ES-I3 (cell line): ENCODE results near the gene KCNN1.
"Not testable (repeated sequence)": the region's sequence is repeated elsewhere in the genome, so short reads cannot be mapped to it uniquely, and the experiment has no call there.

Source experiments
- H3K36me3 ChIP-seq: 2 replicates; pipeline ENCODE4 v1.6.1; 2013; ENCODE audit warnings: mild to moderate bottlenecking, low read length, control low read depth, moderate library complexity; ENCODE audit not compliant: insufficient read depth
- H3K4me1 ChIP-seq: 2 replicates; pipeline ENCODE4 v1.6.1; 2013; ENCODE audit warnings: mild to moderate bottlenecking, control low read depth, low read length; ENCODE audit not compliant: insufficient read depth
- H3K9ac ChIP-seq: 2 replicates; pipeline ENCODE4 v1.6.1; 2013; ENCODE audit warnings: low read depth, mild to moderate bottlenecking, low read length, moderate library complexity
- H3K9me3 ChIP-seq: 2 replicates; pipeline ENCODE4 v1.6.1; 2013; ENCODE audit warnings: mild to moderate bottlenecking, low read length, moderate library complexity; ENCODE audit not compliant: control insufficient read depth, insufficient read depth

KCNN1 gene

DNA sequence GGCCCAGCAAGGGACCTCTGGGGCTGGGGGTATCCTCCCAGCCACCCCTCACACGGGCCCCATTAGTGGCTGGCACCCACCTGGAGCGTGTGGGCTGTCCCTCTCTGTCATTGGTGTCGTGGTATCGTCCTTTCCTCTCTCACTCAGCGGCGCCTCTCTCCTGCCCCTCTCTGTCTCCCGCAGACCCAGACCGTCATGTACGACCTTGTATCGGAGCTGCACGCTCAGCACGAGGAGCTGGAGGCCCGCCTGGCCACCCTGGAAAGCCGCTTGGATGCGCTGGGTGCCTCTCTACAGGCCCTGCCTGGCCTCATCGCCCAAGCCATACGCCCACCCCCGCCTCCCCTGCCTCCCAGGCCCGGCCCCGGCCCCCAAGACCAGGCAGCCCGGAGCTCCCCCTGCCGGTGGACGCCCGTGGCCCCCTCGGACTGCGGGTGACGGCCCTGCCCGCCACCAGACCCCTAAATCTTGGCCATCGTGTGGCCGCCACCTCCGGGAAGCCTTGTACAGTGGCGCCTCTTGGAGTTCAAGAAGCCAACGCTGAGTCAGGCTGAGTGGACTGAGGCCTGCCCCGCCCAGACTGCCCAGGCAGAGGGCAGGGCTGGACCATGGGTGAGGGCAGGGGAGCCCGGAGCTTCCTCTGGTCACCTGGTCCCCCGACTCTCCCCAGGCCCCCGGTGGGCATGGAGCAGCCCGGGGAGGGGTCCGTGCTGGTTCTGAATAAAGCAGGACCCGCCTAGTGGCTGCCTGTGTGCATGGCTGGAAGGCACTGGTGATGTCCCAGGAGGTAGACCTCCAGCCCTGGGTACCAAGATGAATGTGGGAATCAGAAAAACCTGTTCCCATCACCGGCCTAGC, 31.3 kb downstream of the KCNN1 start:
- no peaks in the 10 kb centered on the region for H3K36me3 ChIP-seq
- H3K4me1 ChIP-seq: no peaks in the 10 kb centered on the region
- no peaks in the 10 kb centered on the region for H3K9me3 ChIP-seq
- H3K9ac ChIP-seq: no peak overlapping the region

- no peak overlapping the region for H3K9ac ChIP-seq
- no peaks in the 10 kb centered on the region for H3K4me1 ChIP-seq
- no peaks in the 10 kb centered on the region for H3K36me3 ChIP-seq
- H3K9me3 ChIP-seq: no peaks in the 10 kb centered on the region
These were observed 31.9 kb downstream of the KCNN1 start for GRCh38 chr19:17998827-17999150.

DNA sequence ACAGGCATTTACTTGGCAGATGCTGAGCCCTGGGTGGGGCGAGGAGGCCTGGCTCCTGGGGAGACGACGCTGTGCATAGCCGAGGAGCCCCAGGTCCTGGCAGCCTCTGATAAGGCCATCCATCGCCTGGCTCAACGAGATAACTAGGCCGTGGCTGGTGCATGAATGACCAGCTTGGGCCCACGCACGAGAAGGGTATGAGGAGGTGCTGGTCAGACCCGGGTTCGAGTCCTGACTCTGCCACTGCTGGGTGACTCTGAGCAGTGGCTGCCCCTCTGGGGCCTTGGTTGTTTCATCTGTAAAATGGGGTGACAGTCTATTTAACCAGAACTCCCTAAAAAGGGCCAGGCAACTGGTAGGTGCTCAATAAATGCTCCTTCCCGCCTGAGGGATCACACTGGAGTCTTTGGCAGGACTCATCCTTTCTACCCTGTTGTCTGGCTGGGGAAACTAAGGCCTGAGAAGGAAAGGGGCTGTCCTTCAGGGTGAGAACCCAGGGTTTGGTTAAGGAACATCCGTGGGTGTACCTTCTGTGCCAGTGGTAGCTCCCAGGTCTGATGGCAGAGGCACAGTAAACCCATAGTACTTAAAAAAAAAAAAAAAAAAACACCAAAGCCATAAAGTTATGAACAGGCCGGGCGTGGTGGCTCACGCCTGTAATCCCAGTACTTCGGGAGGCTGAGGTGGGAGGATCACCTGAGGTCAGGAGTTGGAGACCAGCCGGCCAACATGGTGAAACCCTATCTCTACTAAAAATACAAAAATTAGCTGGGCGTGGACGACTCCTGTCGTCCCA, 33.0 kb downstream of the KCNN1 start:
- H3K36me3 ChIP-seq: no peaks in the 10 kb centered on the region
- H3K9ac ChIP-seq: no peak overlapping the region; the same call in 1 of the 2 replicates

DNA sequence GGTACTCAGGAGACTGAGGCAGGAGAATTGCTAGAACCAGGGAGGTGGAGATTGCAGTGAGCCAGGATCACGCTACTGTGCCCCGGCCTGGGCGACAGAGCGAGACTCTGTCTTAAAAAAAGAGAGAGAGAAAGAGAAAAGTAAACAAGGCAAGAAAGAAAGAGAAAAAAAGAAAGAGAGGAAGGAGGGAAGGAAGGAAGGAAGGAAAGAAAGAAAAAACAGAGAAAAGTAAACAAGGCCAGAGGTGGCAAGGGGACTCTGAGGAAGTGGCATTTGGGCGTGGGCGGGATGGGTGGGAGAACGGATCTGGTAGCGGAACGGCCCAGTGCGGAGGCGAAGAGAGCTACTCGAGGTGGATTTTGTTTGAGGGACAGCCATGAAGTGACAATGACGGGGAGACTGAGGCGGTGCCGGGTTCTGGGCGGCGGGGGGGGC, 33.6 kb downstream of the KCNN1 start:
- Histone ChIP-seq H3K9ac (peak overlapping the region; percentile 6; the same call in 1 of the 2 replicates), H3K9me3 (no peaks in the 10 kb centered on the region), H3K36me3 (no peaks in the 10 kb centered on the region), H3K4me1 (no peaks in the 10 kb centered on the region)

More for the DNA sequence above, 33.0 kb downstream of the KCNN1 start:
- Histone ChIP-seq H3K9me3 (no peaks in the 10 kb centered on the region), H3K4me1 (no peaks in the 10 kb centered on the region)

DNA sequence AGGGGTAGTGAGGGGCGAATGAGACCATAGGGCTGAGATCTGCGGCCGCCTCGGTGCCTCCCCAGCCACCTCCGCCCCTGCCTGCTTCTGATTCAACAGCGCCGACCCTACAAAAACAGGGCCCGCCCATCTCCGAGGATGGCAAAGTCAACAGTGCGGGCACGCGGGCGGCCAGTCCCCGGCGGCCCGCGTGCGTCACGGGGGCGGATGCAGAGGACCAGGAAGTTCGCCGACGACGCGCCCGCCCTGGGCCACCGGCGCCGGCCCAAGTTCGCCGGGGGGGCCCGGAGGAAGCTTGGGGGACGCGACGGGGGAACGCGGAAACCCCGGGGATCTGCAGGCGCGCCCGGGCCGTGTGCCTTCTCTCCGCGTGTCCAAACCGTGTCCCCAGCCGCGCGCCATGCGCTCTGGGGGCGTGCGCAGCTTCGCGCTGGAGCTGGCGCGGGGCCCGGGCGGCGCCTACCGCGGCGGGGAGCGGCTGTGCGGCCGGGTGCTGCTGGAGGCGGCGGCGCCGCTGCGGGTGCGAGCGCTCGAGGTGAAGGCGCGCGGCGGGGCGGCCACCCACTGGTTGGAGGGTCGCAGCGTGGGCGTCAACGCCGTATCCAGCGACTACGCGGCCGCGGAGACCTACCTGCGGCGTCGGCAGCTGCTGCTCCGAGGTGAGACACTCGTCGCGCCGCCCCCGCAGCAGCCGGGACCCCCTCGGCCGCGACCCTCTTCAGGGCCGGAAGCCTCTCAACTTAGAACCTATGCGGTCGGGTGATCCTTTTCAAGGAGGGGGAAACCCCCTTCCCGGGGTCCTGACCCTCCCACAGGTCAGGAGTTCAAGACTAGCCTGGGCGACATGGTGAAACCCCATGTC, 34.2 kb downstream of the KCNN1 start:
- peak overlapping the region; percentile 72 for H3K9ac ChIP-seq
- no peaks in the 10 kb centered on the region for H3K9me3 ChIP-seq
- H3K4me1 ChIP-seq: no peaks in the 10 kb centered on the region
- H3K36me3 ChIP-seq: no peaks in the 10 kb centered on the region

GRCh38 chr19:18001777-18002345, 35.0 kb downstream of the KCNN1 start:
- no peaks in the 10 kb centered on the region for H3K4me1 ChIP-seq
- H3K36me3 ChIP-seq: no peaks in the 10 kb centered on the region
- peak overlapping the region; percentile 72 for H3K9ac ChIP-seq
- H3K9me3 ChIP-seq: peaks cover 3% of the 10 kb centered on the region; the same call in 1 of the 2 replicates

DNA sequence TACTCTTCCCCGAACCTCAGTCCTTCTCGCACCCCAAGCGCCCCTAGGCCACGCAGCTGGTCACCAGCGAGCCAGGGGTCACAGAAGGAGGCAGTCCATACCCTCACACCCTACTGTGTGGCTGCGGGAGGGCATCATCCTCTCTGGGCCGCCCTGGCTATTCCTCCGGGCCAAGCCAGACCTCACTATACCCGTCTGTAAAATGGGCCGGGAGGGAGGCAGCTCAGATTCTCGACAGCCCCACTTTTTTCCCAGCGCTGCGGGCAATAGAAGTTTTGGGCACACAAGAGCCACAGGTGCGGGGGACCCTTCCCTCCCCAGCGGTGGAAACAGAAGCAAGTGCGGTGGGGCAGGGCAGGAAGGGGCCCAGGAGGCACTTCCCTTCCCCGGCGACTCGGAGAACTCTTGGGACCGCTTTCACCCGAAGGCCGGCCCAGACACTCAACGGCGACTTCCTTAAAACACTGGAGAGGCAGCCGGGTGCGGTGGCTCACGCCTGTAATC, 35.5 kb downstream of the KCNN1 start:
- peaks cover 3% of the 10 kb centered on the region; the same call in 1 of the 2 replicates for H3K9me3 ChIP-seq
- H3K4me1 ChIP-seq: no peaks in the 10 kb centered on the region
- no peak overlapping the region for H3K9ac ChIP-seq
- no peaks in the 10 kb centered on the region for H3K36me3 ChIP-seq

DNA sequence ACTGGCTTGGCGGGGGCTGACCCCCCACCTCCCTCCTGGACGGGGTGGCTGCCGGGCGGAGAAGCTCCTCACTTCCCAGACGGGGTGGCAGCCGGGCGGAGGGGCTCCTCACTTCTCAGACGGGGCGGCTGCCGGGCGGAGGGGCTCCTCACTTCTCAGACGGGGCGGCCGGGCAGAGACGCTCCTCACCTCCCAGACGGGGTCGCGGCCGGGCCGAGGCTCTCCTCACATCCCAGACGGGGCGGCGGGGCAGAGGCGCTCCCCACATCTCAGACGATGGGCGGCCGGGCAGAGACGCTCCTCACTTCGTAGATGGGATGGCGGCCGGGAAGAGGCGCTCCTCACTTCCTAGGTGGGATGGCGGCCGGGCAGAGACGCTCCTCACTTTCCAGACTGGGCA, 38.8 kb downstream of the KCNN1 start:
- H3K9me3 ChIP-seq, H3K9ac ChIP-seq, H3K36me3 ChIP-seq, H3K4me1 ChIP-seq: not testable (repeated sequence)

GRCh38 chr19:18007044-18007916, 40.4 kb downstream of the KCNN1 start:
- no peaks in the 10 kb centered on the region for H3K36me3 ChIP-seq
- peaks cover 3% of the 10 kb centered on the region; the same call in 1 of the 2 replicates for H3K9me3 ChIP-seq
- H3K9ac ChIP-seq: peak overlapping the region; percentile 45; the same call in 1 of the 2 replicates
- no peaks in the 10 kb centered on the region; the same call in 1 of the 2 replicates for H3K4me1 ChIP-seq

- H3K36me3 ChIP-seq: no peaks in the 10 kb centered on the region
These were observed 41.2 kb downstream of the KCNN1 start, which contains the start of gene ARRDC2 for GRCh38 chr19:18007917-18008673. TSS of gene ARRDC2 (plus strand) at chr19:18008170. CDS start at chr19:18008311, 141 bp downstream.

DNA sequence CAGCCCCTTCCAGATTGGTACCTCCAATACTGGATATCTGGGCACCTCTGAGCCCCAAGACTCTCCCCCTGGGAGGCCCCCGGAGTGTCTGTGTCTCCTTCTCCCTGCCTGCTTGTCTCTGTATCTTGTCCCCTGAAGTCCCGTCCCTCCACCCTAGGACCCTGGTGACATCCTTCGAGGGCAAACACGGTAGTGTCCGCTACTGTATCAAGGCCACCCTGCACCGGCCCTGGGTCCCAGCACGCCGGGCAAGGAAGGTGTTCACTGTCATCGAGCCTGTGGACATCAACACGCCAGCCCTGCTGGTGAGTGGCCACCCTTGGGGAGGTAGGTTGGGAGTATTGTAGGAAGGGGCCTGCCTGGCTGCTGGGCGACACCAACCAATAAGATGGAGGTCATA, 41.9 kb downstream of the KCNN1 start:
- peaks cover 3% of the 10 kb centered on the region; the same call in 1 of the 2 replicates for H3K9me3 ChIP-seq
- no peaks in the 10 kb centered on the region for H3K36me3 ChIP-seq
- peak overlapping the region; percentile 56; the same call in 1 of the 2 replicates for H3K9ac ChIP-seq
- no peaks in the 10 kb centered on the region; the same call in 1 of the 2 replicates for H3K4me1 ChIP-seq

More at GRCh38 chr19:18007917-18008673, 41.2 kb downstream of the KCNN1 start, which contains the start of gene ARRDC2:
- Histone ChIP-seq H3K9me3 (peaks cover 3% of the 10 kb centered on the region; the same call in 1 of the 2 replicates), H3K9ac (peak within 1 kb of the TSS; percentile 56; the same call in 1 of the 2 replicates), H3K4me1 (no peaks in the 10 kb centered on the region; the same call in 1 of the 2 replicates)

- H3K9me3 ChIP-seq: peaks cover 3% of the 10 kb centered on the region; the same call in 1 of the 2 replicates
- H3K36me3 ChIP-seq: no peaks in the 10 kb centered on the region
- H3K9ac ChIP-seq: no peak overlapping the region
- no peaks in the 10 kb centered on the region; the same call in 1 of the 2 replicates for H3K4me1 ChIP-seq
These were observed 42.6 kb downstream of the KCNN1 start for GRCh38 chr19:18009412-18010066.
